HG03097 (cell line): ENCODE data around the gene MACF1.
"Not testable (repeated sequence)": the region's sequence is repeated elsewhere in the genome, so short reads cannot be mapped to it uniquely, and the experiment has no call there.

Source experiments
- ATAC-seq: cut with Tn5 transposase; IDR thresholded peaks from one replicate; pipeline ENCODE4 v1.9.1; 2021; ENCODE audit not compliant: unreplicated experiment, low FRiP score

Gene MACF1, protein sequence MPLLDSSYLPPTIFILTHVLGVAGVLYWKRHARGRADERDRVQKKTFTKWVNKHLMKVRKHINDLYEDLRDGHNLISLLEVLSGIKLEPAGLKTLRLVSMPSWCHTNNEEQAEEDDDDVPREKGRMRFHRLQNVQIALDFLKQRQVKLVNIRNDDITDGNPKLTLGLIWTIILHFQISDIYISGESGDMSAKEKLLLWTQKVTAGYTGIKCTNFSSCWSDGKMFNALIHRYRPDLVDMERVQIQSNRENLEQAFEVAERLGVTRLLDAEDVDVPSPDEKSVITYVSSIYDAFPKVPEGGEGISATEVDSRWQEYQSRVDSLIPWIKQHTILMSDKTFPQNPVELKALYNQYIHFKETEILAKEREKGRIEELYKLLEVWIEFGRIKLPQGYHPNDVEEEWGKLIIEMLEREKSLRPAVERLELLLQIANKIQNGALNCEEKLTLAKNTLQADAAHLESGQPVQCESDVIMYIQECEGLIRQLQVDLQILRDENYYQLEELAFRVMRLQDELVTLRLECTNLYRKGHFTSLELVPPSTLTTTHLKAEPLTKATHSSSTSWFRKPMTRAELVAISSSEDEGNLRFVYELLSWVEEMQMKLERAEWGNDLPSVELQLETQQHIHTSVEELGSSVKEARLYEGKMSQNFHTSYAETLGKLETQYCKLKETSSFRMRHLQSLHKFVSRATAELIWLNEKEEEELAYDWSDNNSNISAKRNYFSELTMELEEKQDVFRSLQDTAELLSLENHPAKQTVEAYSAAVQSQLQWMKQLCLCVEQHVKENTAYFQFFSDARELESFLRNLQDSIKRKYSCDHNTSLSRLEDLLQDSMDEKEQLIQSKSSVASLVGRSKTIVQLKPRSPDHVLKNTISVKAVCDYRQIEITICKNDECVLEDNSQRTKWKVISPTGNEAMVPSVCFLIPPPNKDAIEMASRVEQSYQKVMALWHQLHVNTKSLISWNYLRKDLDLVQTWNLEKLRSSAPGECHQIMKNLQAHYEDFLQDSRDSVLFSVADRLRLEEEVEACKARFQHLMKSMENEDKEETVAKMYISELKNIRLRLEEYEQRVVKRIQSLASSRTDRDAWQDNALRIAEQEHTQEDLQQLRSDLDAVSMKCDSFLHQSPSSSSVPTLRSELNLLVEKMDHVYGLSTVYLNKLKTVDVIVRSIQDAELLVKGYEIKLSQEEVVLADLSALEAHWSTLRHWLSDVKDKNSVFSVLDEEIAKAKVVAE (N-terminal part only)

DNA sequence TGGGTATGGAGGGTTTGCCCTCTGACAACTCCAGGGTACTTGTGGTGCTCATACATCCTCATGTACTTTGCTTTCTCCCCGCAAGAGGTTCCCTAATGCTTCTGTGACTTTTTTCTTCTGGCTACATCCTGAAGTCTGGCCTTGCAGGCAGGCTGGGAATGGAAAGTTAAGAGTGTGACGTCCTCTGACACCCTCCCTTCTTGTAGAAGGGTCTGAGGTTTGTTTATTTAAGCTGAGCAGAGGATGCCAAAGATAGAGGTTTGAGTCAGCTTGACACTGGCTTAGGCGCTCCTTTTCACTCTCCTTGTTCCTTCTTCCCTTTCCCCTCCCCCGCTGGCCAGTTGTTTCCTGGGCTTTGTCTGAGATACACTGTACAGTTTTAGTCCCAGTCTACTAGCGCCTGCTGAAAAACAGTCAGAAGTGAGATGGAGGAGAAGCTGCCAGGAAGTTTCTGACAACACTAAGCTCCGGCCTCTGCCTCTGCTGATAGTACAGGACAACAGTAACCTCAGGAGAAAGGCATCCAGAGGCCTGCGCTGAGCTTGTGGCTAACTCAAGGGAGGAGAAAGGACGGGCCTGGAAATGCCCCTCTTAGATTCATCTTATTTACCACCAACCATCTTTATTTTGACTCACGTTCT lies at the start of gene MACF1:
TSS of gene MACF1 (plus strand) at position 255 of the 641 bp plus-strand sequence. CDS start at position 583, 328 bp downstream.
- ATAC-seq: no peak

DNA sequence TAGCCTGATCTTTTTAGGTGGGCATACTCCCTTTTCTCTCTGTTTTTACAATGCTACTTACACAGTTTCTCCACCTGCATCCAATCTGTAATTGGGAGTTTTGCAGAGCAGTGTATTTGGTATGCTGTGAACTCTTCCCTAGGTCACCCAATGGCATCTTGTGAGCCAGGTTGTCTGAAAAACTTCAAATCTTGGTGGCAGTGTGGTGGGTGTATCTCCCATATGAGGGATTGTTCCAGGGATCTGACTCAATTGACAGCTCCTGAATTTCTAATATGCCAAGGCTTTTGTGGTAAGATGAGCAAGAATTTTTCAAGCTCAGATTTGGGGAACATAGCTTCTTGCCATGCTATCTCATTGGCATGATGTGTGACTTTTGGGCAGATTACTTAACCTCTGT lies 47.2 kb upstream of the MACF1 start:
- ATAC-seq: no peak

DNA sequence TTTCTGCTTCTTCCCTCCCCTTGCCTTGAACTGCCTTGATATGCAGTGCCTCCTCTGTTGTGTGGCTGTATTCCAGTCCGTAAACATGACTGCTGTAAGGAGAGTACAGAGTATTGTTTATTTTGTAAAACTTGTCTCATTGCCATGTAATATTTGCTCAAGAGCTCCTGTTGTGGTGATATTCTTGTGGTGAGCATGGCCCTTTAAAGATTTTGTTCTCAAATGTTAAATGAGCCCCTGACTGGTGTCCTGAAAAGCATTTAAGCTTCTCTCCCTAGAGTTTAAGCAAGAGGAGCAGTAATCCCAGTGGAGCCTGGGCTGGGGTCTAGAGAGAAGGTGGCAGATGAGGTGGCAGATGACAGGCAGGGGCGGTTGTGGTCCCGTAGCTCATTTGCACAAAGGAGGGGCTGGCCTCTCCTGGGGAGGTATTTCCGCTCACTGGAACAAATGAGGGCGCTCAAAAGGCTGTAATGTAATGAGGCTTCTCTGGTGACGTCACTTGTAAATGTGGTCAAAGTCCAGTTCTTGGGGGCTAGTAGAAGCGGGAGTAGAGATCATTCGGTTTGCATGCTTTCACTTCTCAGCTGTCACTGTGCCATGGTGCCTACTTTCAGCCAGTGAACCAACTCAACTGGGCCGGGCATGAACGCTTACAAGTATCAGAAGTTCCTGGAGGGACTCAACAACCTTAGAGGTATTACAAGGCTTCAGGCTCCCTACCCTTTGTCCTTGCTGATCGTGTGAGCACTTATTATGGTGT lies 46.0 kb upstream of the MACF1 start:
- ATAC-seq: no peak

DNA sequence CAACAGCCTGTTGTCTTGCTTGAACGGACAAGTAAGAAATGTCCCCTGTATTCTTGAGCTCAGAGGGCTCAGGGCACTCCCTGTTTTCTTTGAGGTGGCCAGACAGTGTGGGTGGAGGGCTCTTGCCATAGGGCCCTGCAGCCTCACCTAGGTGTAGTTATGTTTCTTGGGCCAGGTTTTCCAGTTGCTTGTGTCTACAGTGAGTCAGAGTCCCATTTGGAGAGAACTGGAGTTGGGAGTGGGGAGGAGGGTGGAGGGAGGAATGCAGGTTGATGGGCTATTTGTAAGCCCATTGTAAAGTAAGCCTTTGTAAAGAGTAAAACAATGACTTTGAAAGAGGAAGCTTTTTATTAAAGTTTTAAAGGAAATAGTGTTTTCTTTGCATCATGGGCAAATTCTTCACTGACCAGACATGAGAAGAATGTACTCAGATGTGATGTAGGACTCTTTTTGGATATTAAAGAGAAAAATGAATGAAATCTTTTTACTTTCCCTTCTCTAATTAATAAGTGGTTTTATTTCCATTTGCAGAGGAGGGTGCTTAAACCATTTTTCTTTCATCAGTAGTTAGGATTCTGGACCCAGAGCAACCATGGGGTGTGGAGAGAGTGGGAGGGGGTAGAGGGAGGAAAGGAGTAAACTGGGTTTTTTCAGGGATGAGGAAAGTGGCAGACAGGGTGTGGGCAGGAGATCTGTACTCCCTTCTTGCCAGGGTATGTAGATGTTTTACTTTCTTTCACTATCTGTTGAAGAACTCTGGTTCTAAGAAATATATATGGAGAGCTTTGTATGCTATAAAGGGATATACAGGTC lies 45.1 kb upstream of the MACF1 start:
- ATAC-seq: no peak

- no peak for ATAC-seq
Observed at GRCh38 chr1:39160703-39161102, 43.8 kb upstream of the MACF1 start.

- not testable (repeated sequence) for ATAC-seq
Observed at GRCh38 chr1:39161811-39162210, 42.7 kb upstream of the MACF1 start.

- ATAC-seq: no peak
Observed at GRCh38 chr1:39163469-39163868, 41.0 kb upstream of the MACF1 start.

DNA sequence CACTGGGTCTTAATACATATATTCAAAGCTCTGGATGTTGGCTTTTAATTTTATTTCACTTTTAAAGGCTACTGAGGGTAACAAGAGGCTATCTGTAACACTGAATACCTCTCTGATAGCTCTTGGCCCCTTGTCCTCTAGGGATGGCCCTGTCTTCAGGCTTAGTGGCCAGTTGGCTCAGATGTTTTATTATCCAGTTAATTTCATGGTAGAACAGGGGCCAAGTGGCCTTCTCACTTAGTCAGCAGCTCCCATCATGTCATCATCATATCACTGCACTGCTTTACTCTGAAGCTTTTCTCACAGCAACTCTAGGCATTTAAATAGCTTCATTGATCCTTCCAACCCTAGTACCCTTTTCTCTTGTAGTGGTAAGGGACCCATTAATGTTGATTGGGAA lies 40.2 kb upstream of the MACF1 start:
- no peak for ATAC-seq

GRCh38 chr1:39165049-39165448 lies 39.4 kb upstream of the MACF1 start:
- ATAC-seq: no peak

GRCh38 chr1:39165488-39165887 lies 39.0 kb upstream of the MACF1 start:
- ATAC-seq: no peak

- no peak for ATAC-seq
Observed at GRCh38 chr1:39167632-39168209, 36.8 kb upstream of the MACF1 start.

DNA sequence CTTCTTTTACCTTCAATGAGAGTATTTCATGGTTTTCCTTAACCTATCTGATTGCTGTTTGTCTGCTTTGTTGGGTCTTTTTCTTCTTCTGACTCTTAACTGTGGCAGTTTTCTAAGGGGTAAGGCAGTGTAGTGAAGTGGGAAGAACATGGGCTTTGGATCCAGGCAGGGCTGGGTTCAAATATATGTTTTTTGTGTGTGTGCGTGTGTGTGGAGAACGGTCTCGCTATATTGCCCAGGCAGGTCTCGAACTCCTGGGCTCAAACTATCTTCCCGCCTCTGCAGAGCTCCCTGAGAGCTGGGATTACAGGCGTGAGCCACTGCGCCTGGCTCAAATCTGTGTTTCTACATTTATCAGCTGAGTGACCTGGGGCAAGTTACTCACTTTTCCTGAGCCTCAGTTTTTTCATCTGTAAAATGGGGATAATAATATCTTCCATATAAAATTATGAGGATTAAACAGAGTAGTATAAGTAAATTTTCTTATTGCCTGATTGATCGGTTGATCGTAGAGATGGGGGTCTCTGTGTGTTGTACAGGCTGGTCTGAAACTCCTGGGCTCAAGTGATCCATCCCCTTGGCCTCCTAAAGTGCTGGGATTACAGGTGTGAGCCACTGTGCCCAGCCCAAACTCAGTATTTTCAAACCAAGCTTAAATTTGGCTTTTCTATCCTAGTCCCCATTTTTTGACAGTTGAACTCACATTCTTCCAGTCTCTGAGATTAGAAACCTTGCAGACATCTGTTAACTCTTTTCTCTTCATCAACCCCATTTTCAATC lies 36.0 kb upstream of the MACF1 start:
- ATAC-seq: no peak

DNA sequence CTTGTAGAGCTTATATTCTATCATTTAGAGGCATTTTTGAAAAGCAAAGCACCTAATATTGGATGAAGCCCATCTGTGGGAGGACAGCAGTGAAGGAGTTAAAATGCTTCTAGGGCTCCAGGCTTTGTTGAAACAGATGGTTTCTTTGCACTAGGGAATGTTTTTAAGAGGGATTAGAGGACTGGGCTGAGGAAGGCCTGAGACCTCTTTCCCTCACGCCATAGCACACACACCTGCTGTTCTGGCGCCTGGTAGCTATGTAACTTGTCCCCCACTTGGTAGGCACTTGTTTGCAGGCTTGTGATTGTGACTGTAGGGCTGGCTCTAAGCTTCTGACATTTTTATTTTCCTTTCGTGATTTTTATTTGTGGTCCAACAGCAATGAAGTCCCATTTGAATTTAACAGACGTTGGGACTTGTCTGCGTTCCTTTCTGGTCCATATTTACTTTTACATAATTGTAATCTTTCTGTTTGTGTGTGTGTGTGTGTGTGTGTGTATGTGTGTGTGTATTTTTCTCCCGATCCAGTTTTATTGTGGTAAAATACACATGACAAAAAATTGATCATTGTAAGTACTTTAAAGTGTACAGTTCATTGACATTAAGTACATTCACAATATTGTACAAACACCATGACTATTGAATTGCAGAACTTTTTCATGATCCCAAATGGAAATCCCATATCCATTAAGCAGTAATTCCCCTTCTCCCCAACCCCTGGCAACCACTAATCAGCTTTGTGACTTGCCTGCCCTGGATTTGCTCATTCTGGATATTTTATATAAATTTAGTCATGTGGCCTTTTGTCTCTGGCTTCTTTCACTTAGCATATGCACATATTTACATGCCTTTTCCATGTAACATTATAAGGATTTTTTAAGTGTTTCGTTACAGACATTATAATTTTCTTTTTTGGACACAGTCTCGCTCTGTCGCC lies 33.5 kb upstream of the MACF1 start:
- ATAC-seq: no peak

DNA sequence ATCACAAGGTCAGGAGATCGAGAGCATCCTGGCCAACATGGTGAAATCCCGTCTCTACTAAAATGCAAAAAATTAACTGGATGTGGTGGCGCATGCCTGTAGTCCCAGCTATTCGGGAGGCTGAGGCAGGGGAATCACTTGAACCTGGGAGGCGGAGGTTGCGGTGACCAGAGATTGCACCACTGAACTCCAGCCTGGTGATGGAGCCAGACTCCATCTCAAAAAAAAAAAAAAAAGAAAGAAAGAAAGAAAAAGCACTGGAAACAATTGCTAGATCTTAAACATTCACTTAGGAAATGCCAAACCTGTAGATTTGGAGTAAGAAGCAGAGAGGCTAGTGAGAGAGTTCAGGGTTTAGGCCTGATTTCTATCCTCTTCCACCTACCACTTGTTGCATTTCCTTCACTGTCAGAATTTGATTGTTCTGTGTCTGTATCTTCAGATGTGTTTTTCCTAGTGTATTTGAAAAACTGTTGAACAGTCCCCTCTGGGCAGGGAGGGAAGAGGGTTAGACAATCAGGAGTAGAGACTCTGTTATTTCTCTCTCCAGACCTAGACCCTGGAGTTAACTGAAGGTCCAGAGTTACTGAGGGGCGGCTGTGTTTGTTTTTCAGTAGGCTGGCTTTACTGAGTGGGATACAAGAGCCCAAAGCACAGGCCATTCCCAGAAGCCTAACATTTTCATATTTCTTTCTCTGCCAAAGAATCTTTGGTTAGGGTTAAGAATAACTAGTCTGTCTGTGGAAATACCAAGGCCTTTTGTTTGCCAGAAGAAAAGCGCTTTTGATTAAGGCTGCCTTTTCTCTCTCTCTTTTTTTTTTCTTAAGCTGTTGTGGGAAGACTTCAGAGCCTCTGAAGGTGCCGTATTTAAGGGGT lies 31.1 kb upstream of the MACF1 start:
- ATAC-seq: no peak

GRCh38 chr1:39173995-39174380 lies 30.5 kb upstream of the MACF1 start:
- ATAC-seq: no peak
